Stomach smooth muscle (tissue), 2 donors: Measurements from ENCODE around the gene MED1.
"Not testable (repeated sequence)": the region's sequence is repeated elsewhere in the genome, so short reads cannot be mapped to it uniquely, and the experiment has no call there.

Experiments used
- H3K27ac ChIP-seq: one replicate; pipeline ENCODE4 v1.7.0; 2013; ENCODE audit warnings: mild to moderate bottlenecking, low read length, inconsistent platforms
- H3K27me3 ChIP-seq, 2 donors: one replicate each; pipeline ENCODE4 v1.7.0; 2013; ENCODE audit warnings: low read length in 2 of 2; ENCODE audit not compliant: insufficient read depth in 2 of 2, control insufficient read depth in 1 of 2
- H3K36me3 ChIP-seq, 2 donors: one replicate each; pipeline ENCODE4 v1.7.0; 2013; ENCODE audit warnings: low read length in 2 of 2; ENCODE audit not compliant: control insufficient read depth in 2 of 2, insufficient read depth in 2 of 2
- H3K4me1 ChIP-seq: one replicate; pipeline ENCODE4 v1.7.0; 2013; ENCODE audit warnings: low read length; ENCODE audit not compliant: control insufficient read depth, insufficient read depth
- H3K4me3 ChIP-seq, 2 donors: one replicate each; pipeline ENCODE4 v1.7.0; 2013; ENCODE audit warnings: low read length in 2 of 2
- H3K9ac ChIP-seq, 2 donors: one replicate each; pipeline ENCODE4 v1.7.0; 2013; ENCODE audit warnings: low read length in 2 of 2, mild to moderate bottlenecking in 1 of 2
- H3K9me3 ChIP-seq, 2 donors: one replicate each; pipeline ENCODE4 v1.7.0; 2013; ENCODE audit warnings: low read length in 2 of 2; ENCODE audit not compliant: control insufficient read depth in 2 of 2
- donor health status: healthy.
- donor health status: Pancreatic carcinoma.

MED1 gene

GRCh38 chr17:39468610-39469009 is 17.5 kb upstream of the MED1 start:
- peaks cover 7 to 11% of the 10 kb centered on the region in 2 donors for H3K36me3 ChIP-seq
- not testable (repeated sequence) for H3K9ac ChIP-seq, H3K27me3 ChIP-seq, H3K27ac ChIP-seq, H3K9me3 ChIP-seq, H3K4me1 ChIP-seq, H3K4me3 ChIP-seq

- H3K4me1 ChIP-seq, H3K36me3 ChIP-seq, H3K9me3 ChIP-seq, H3K27me3 ChIP-seq, H3K9ac ChIP-seq, H3K27ac ChIP-seq: not testable (repeated sequence)
- H3K4me3 ChIP-seq: peak overlapping the region; percentile 96 to 99
Observed at GRCh38 chr17:39464639-39465181, 13.6 kb upstream of the MED1 start.

GRCh38 chr17:39462631-39463375 is 11.7 kb upstream of the MED1 start:
- Histone ChIP-seq H3K36me3 (no peaks in the 10 kb centered on the region), H3K9ac (peak overlapping the region; percentile 98 to 99), H3K27ac (peak overlapping the region; percentile 81), H3K4me3 (peak overlapping the region; percentile 96 to 99), H3K4me1 (peaks cover 9% of the 10 kb centered on the region), H3K27me3 (no peaks in the 10 kb centered on the region), H3K9me3 (no peaks in the 10 kb centered on the region)

- peaks cover 9% of the 10 kb centered on the region for H3K4me1 ChIP-seq
- no peaks in the 10 kb centered on the region for H3K9me3 ChIP-seq
- H3K27me3 ChIP-seq: no peaks in the 10 kb centered on the region
- H3K36me3 ChIP-seq: no peaks in the 10 kb centered on the region
- peak overlapping the region; percentile 97 for H3K27ac ChIP-seq
- H3K4me3 ChIP-seq: peak overlapping the region; percentile 96 to 99
- H3K9ac ChIP-seq: peak overlapping the region; percentile 98 to 99
Observed at GRCh38 chr17:39461926-39462569, 11.0 kb upstream of the MED1 start.

- no peaks in the 10 kb centered on the region for H3K36me3 ChIP-seq
- peaks cover 9% of the 10 kb centered on the region for H3K4me1 ChIP-seq
- peak within 1 kb of the TSS; percentile 96 to 99 for H3K4me3 ChIP-seq
- peak within 1 kb of the TSS; percentile 98 to 99 for H3K9ac ChIP-seq
- H3K27ac ChIP-seq: peak within 1 kb of the TSS; percentile 97
- no peaks in the 10 kb centered on the region for H3K27me3 ChIP-seq
- no peaks in the 10 kb centered on the region for H3K9me3 ChIP-seq
Observed at GRCh38 chr17:39461113-39461925, 10.3 kb upstream of the MED1 start, which contains the start of gene CDK12. Gene CDK12, plus strand, starts transcription at chr17:39461486. Its CDS starts 586 bp downstream, at chr17:39462072.

- Histone ChIP-seq H3K9ac (no peak overlapping the region), H3K9me3 (no peaks in the 10 kb centered on the region), H3K27me3 (no peaks in the 10 kb centered on the region), H3K27ac (no peak overlapping the region), H3K4me3 (no peak overlapping the region), H3K4me1 (peaks cover 4% of the 10 kb centered on the region), H3K36me3 (no peaks in the 10 kb centered on the region)
Observed at GRCh38 chr17:39455919-39456318, 4.9 kb upstream of the MED1 start.

GRCh38 chr17:39450051-39450450 is 1.0 kb downstream of the MED1 start:
- Histone ChIP-seq H3K27ac (peak overlapping the region; percentile 89), H3K4me1 (peaks cover 13% of the 10 kb centered on the region), H3K27me3 (no peaks in the 10 kb centered on the region), H3K36me3 (peaks cover 6 to 8% of the 10 kb centered on the region in 2 donors), H3K9me3 (no peaks in the 10 kb centered on the region), H3K4me3 (peak overlapping the region; percentile 97 to 98), H3K9ac (peak overlapping the region; percentile 86 to 99)

- Histone ChIP-seq H3K27ac (no peak overlapping the region), H3K9ac (no peak overlapping the region), H3K36me3 (peaks cover 12 to 17% of the 10 kb centered on the region in 2 donors), H3K4me3 (no peak overlapping the region), H3K4me1 (peaks cover 13% of the 10 kb centered on the region), H3K9me3 (no peaks in the 10 kb centered on the region), H3K27me3 (no peaks in the 10 kb centered on the region)
Observed at GRCh38 chr17:39447561-39447960, 3.5 kb downstream of the MED1 start.

GRCh38 chr17:39443326-39443725 is 7.7 kb downstream of the MED1 start:
- peaks cover 28 to 37% of the 10 kb centered on the region in 2 donors for H3K36me3 ChIP-seq
- H3K27me3 ChIP-seq: no peaks in the 10 kb centered on the region
- H3K4me3 ChIP-seq: no peak overlapping the region
- H3K4me1 ChIP-seq: no peaks in the 10 kb centered on the region
- H3K9me3 ChIP-seq: no peaks in the 10 kb centered on the region
- H3K9ac ChIP-seq: no peak overlapping the region
- no peak overlapping the region for H3K27ac ChIP-seq

- H3K27ac ChIP-seq, H3K27me3 ChIP-seq, H3K4me3 ChIP-seq, H3K9me3 ChIP-seq, H3K9ac ChIP-seq, H3K4me1 ChIP-seq: not testable (repeated sequence)
- peaks cover 31 to 36% of the 10 kb centered on the region in 2 donors for H3K36me3 ChIP-seq
Observed at GRCh38 chr17:39439868-39440267, 11.2 kb downstream of the MED1 start.
